A673 (cell line): ENCODE data around the gene SLC45A1. TPM values are rescaled to one million over a fixed set of nuclear protein-coding genes. Genes with fewer than 3 reads are reported as not detected.

Experiments
- BruUV-seq: library from RNA; stranded (reverse); fragments of 400-500 nt; replicated peaks from 2 replicates; lab custom pipeline; 2021; lab: Mats Ljungman, UMichigan
- CTCF ChIA-PET: fragments of 300-600 bp; sonication (Branson Sonifier 250); formaldehyde crosslinking; loops from one replicate; lab custom pipeline; 2022; ENCODE audit warnings: antibody characterized with exemption; lab: Charles Lee
- POLR2A ChIA-PET: fragments of 300-600 bp; sonication (Branson Sonifier 250); formaldehyde crosslinking; loops from one replicate; lab custom pipeline; 2022; ENCODE audit warnings: antibody characterized with exemption; ENCODE audit not compliant: low non-redundant PET; lab: Charles Lee
- DNase-seq: peaks from one replicate; pipeline ENCODE4 v3.0.0-alpha.2; 2015; ENCODE audit warnings: low spot score
- H3K27ac ChIP-seq: fragments of 200-600 bp; sonication (generic); 2 replicates; pipeline ENCODE4 v1.5.1; 2016; ENCODE audit warnings: mixed run types, low read depth, mild to moderate bottlenecking, mixed read lengths, antibody characterized with exemption, low read length; ENCODE audit not compliant: poor library complexity, severe bottlenecking
- H3K27me3 ChIP-seq: fragments of 200-600 bp; sonication (generic); replicated peaks from 2 replicates; pipeline ENCODE4 v1.6.1; 2017; ENCODE audit warnings: mixed run types, low read depth, mild to moderate bottlenecking, mixed read lengths, antibody characterized with exemption, low read length; ENCODE audit not compliant: insufficient read depth, poor library complexity
- H3K36me3 ChIP-seq: fragments of 200-600 bp; sonication (generic); 2 replicates; pipeline ENCODE4 v1.6.1; 2016; ENCODE audit warnings: mixed run types, mild to moderate bottlenecking, mixed read lengths, antibody characterized with exemption, low read length; ENCODE audit not compliant: insufficient read depth, poor library complexity, severe bottlenecking
- H3K4me1 ChIP-seq: fragments of 200-600 bp; sonication (generic); 2 replicates; pipeline ENCODE4 v1.6.1; 2017; ENCODE audit warnings: mixed run types, mild to moderate bottlenecking, mixed read lengths, antibody characterized with exemption, low read length; ENCODE audit not compliant: insufficient read depth, poor library complexity, severe bottlenecking
- H3K4me3 ChIP-seq: fragments of 200-600 bp; sonication (generic); 2 replicates; pipeline ENCODE4 v1.5.1; 2016; ENCODE audit warnings: low read depth, mixed run types, mild to moderate bottlenecking, mixed read lengths, low read length; ENCODE audit not compliant: poor library complexity, severe bottlenecking
- H3K9me3 ChIP-seq: fragments of 200-600 bp; sonication (generic); 2 replicates; pipeline ENCODE4 v1.6.1; 2016; ENCODE audit warnings: mixed run types, low read depth, mild to moderate bottlenecking, mixed read lengths, antibody characterized with exemption, low read length; ENCODE audit not compliant: poor library complexity, severe bottlenecking
- CTCF ChIP-seq: fragments of 300-800, 200-600 bp; sonication (generic); conservative IDR thresholded peaks from 2 replicates; pipeline ENCODE4 v1.5.1; 2017; ENCODE audit warnings: low read depth, mild to moderate bottlenecking, antibody characterized with exemption, low read length, moderate library complexity, mixed read lengths
- EZH2 ChIP-seq: fragments of 200-600 bp; sonication (generic); IDR thresholded peaks from 2 replicates; pipeline ENCODE4 v1.6.1; 2017; ENCODE audit warnings: borderline replicate concordance, low read depth, mild to moderate bottlenecking, mixed read lengths, antibody characterized with exemption, low read length; ENCODE audit not compliant: poor library complexity, severe bottlenecking
- intact Hi-C: fragments of 100-400 bp; cut with micrococcal nuclease; formaldehyde crosslinking; loops from one replicate; pipeline ENCODE4 v1.10.0; 2022; ENCODE audit not compliant: unreplicated experiment
- total RNA-seq: library from RNA; stranded (reverse); gene quantifications from 2 replicates; pipeline ENCODE4 v1.2.3, GENCODE V29; 2021

SLC45A1 gene
- total RNA-seq, 1 experiment from 2014 or later: 0.82 TPM

GRCh38 chr1:8357329-8358101, 39.6 kb downstream of the SLC45A1 start:
- Histone ChIP-seq H3K27ac (peak overlapping the region; percentile 28), H3K36me3 (peaks cover 91% of the 10 kb centered on the region), H3K27me3 (no peaks in the 10 kb centered on the region), H3K9me3 (no peaks in the 10 kb centered on the region), H3K4me1 (peaks cover 3% of the 10 kb centered on the region), H3K4me3 (no peak overlapping the region)
- intact Hi-C loops: loop anchor here (10.0 kb wide), 1 partner anchor 497 kb away; no protein-coding TSS in a partner anchor
- DNase-seq: no peak
- TF ChIP-seq CTCF (no peak), EZH2 (no peak)
- no TSS peak for BruUV-seq
- ChIA-PET POLR2A (no interaction called here), CTCF (no interaction called here)

- TF ChIP-seq EZH2: no peak
- no peak for TF ChIP-seq CTCF
- CTCF ChIA-PET: interaction anchor here (0.6 kb wide), 1 partner anchor 10 kb away, joined by 3 read pairs; no protein-coding TSS in a partner anchor
- no peaks in the 10 kb centered on the region for H3K27me3 ChIP-seq
- H3K27ac ChIP-seq: peak overlapping the region; percentile 10
- POLR2A ChIA-PET: no interaction called here
- H3K9me3 ChIP-seq: no peaks in the 10 kb centered on the region
- H3K4me1 ChIP-seq: peaks cover 9% of the 10 kb centered on the region
- H3K4me3 ChIP-seq: no peak overlapping the region
- H3K36me3 ChIP-seq: peaks cover 97% of the 10 kb centered on the region
- intact Hi-C loops: loop anchor here (10.0 kb wide), 1 partner anchor 496 kb away; no protein-coding TSS in a partner anchor
- BruUV-seq: no TSS peak
- no peak for DNase-seq
Observed at GRCh38 chr1:8358241-8358896, 40.5 kb downstream of the SLC45A1 start.

DNA sequence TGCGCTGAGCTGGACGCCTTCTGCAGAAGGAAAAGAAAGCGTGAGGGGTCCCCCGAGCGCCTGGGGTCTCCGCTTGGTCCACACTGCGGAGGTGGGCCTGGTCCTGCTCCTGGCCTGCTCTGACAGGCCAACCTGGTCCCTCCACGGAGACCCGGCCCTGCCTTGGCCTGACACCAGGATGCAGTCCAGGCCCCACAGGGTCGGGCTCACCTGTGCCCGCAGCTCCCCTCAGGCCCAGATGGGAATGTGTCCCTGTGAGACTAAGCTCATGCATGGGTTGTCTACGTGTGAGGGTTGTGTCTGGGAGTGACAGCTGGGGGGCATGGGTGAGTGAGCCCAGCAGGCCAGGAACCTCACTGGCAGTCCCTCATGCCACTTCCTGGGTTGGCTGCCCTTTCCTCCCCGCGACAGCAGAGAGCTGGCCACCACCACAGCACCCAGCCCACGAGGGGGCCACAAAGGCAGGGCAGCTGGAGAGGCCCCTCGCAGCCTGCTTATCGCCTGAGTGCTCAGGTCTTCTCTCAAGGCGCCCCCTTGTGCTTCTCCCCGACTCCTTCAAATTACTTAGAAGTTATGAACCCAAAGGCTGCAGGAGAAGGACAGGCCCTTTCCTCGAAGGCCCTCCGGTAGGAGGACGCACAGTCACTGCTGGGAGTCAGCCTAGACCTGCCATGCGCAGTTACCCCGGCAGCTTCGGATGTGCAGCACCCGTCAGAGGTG, 41.1 kb downstream of the SLC45A1 start:
- BruUV-seq: no TSS peak
- TF ChIP-seq EZH2: no peak
- TF ChIP-seq CTCF: peak; percentile 20; the same call in 1 of the 2 replicates
- intact Hi-C loops: loop anchor here (10.0 kb wide), 1 partner anchor 496 kb away; no protein-coding TSS in a partner anchor
- no peak overlapping the region for H3K27ac ChIP-seq
- CTCF ChIA-PET: interaction anchor here (0.6 kb wide), 2 partner anchors 11 to 15 kb away, joined by 3 to 11 read pairs; no protein-coding TSS in a partner anchor
- no peak overlapping the region for H3K4me3 ChIP-seq
- peaks cover 16% of the 10 kb centered on the region for H3K4me1 ChIP-seq
- DNase-seq: no peak
- POLR2A ChIA-PET: no interaction called here
- no peaks in the 10 kb centered on the region for H3K9me3 ChIP-seq
- H3K27me3 ChIP-seq: no peaks in the 10 kb centered on the region
- H3K36me3 ChIP-seq: peaks cover 90% of the 10 kb centered on the region
